Skeletal muscle tissue (tissue), 4 donors: ENCODE measurements around the gene ABCG8. TPM values are rescaled to one million over a fixed set of nuclear protein-coding genes. Genes with fewer than 3 reads are reported as not detected.

Experiments
- H3K27ac ChIP-seq: one replicate; pipeline ENCODE4 v1.7.0; 2013; ENCODE audit warnings: mild to moderate bottlenecking, low read depth, low read length, inconsistent platforms
- H3K27me3 ChIP-seq, 3 donors: one replicate each; pipeline ENCODE4 v1.7.0; 2013; ENCODE audit warnings: low read length in 3 of 3; ENCODE audit not compliant: control insufficient read depth in 3 of 3, insufficient read depth in 3 of 3
- H3K36me3 ChIP-seq, 3 donors: one replicate each; pipeline ENCODE4 v1.7.0; 2013; ENCODE audit warnings: low read length in 3 of 3; ENCODE audit not compliant: control insufficient read depth in 3 of 3, insufficient read depth in 3 of 3
- H3K4me1 ChIP-seq, 3 donors: one replicate each; pipeline ENCODE4 v1.7.0; 2013; ENCODE audit warnings: low read length in 3 of 3, mild to moderate bottlenecking in 3 of 3; ENCODE audit not compliant: control insufficient read depth in 3 of 3, insufficient read depth in 3 of 3
- H3K4me3 ChIP-seq, 3 donors: one replicate each; pipeline ENCODE4 v1.7.0; 2013; ENCODE audit warnings: low read length in 3 of 3
- H3K9ac ChIP-seq, 3 donors: one replicate each; pipeline ENCODE4 v1.7.0; 2013; ENCODE audit warnings: low read length in 3 of 3, mild to moderate bottlenecking in 3 of 3, moderate library complexity in 2 of 3, low read depth in 1 of 3
- H3K9me3 ChIP-seq, 3 donors: one replicate each; pipeline ENCODE4 v1.7.0; 2013; ENCODE audit warnings: low read length in 3 of 3; ENCODE audit not compliant: control insufficient read depth in 3 of 3
- total RNA-seq: library from RNA; depleted of rRNA; stranded (reverse); fragments of >200 nt; gene quantifications from one replicate; pipeline ENCODE4 v1.2.3, GENCODE V29; 2014
- donor health status: Osteomylitis.

Gene ABCG8
- total RNA-seq, 1 donor from 2014 or later = under 0.01 TPM

- peaks cover 0 to 3% (median 0%) of the 10 kb centered on the region in 3 donors for H3K4me1 ChIP-seq
- H3K27ac ChIP-seq = no peak overlapping the region
- H3K4me3 ChIP-seq = no peak overlapping the region
- no peaks in the 10 kb centered on the region for H3K9me3 ChIP-seq
- H3K36me3 ChIP-seq = peaks cover 6 to 10% (median 9%) of the 10 kb centered on the region in 3 donors
- H3K9ac ChIP-seq = no peak overlapping the region
- H3K27me3 ChIP-seq = peaks cover 0 to 5% (median 0%) of the 10 kb centered on the region in 3 donors
Measured at GRCh38 chr2:43882312-43882711, 43.5 kb downstream of the ABCG8 start.

GRCh38 chr2:43884689-43885088, 45.9 kb downstream of the ABCG8 start:
- Histone ChIP-seq H3K9me3 (no peaks in the 10 kb centered on the region), H3K27ac (no peak overlapping the region), H3K4me3 (no peak overlapping the region)

GRCh38 chr2:43885132-43885632, 46.4 kb downstream of the ABCG8 start:
- H3K9me3 ChIP-seq = no peaks in the 10 kb centered on the region
- H3K9ac ChIP-seq = no peak overlapping the region
- H3K4me3 ChIP-seq = no peak overlapping the region
- no peak overlapping the region for H3K27ac ChIP-seq
- H3K27me3 ChIP-seq = no peaks in the 10 kb centered on the region
- no peaks in the 10 kb centered on the region for H3K4me1 ChIP-seq
- H3K36me3 ChIP-seq = peaks cover 24 to 34% (median 28%) of the 10 kb centered on the region in 3 donors

More at GRCh38 chr2:43884689-43885088, 45.9 kb downstream of the ABCG8 start:
- Histone ChIP-seq H3K4me1 (no peaks in the 10 kb centered on the region), H3K9ac (no peak overlapping the region), H3K27me3 (no peaks in the 10 kb centered on the region), H3K36me3 (peaks cover 21 to 29% (median 28%) of the 10 kb centered on the region in 3 donors)

- H3K27ac ChIP-seq = no peak overlapping the region
- no peaks in the 10 kb centered on the region for H3K4me1 ChIP-seq
- H3K27me3 ChIP-seq = no peaks in the 10 kb centered on the region
- no peak overlapping the region for H3K4me3 ChIP-seq
- H3K9me3 ChIP-seq = no peaks in the 10 kb centered on the region
- no peak overlapping the region for H3K9ac ChIP-seq
- H3K36me3 ChIP-seq = peaks cover 36 to 50% (median 42%) of the 10 kb centered on the region in 3 donors
Measured at GRCh38 chr2:43887176-43887575, 48.4 kb downstream of the ABCG8 start.

- H3K36me3 ChIP-seq = peaks cover 36 to 68% (median 60%) of the 10 kb centered on the region in 3 donors
Measured at GRCh38 chr2:43889416-43889815, 50.6 kb downstream of the ABCG8 start.

GRCh38 chr2:43890855-43891254, 52.1 kb downstream of the ABCG8 start:
- Histone ChIP-seq H3K27me3 (no peaks in the 10 kb centered on the region), H3K9me3 (no peaks in the 10 kb centered on the region), H3K36me3 (peaks cover 33 to 68% (median 63%) of the 10 kb centered on the region in 3 donors), H3K9ac (no peak overlapping the region), H3K4me1 (no peaks in the 10 kb centered on the region), H3K27ac (no peak overlapping the region), H3K4me3 (no peak overlapping the region)

More at GRCh38 chr2:43889416-43889815, 50.6 kb downstream of the ABCG8 start:
- H3K27me3 ChIP-seq = no peaks in the 10 kb centered on the region
- no peaks in the 10 kb centered on the region for H3K4me1 ChIP-seq
- H3K9ac ChIP-seq = no peak overlapping the region
- H3K4me3 ChIP-seq = no peak overlapping the region
- H3K9me3 ChIP-seq = no peaks in the 10 kb centered on the region
- H3K27ac ChIP-seq = no peak overlapping the region

GRCh38 chr2:43894743-43895142, 56.0 kb downstream of the ABCG8 start:
- Histone ChIP-seq H3K36me3 (peaks cover 24 to 56% (median 51%) of the 10 kb centered on the region in 3 donors), H3K4me1 (no peaks in the 10 kb centered on the region), H3K4me3 (no peak overlapping the region), H3K27me3 (no peaks in the 10 kb centered on the region), H3K9me3 (no peaks in the 10 kb centered on the region), H3K27ac (no peak overlapping the region), H3K9ac (no peak overlapping the region)

GRCh38 chr2:43896906-43897305, 58.1 kb downstream of the ABCG8 start:
- Histone ChIP-seq H3K9ac (no peak overlapping the region), H3K36me3 (peaks cover 10 to 51% (median 37%) of the 10 kb centered on the region in 3 donors), H3K9me3 (no peaks in the 10 kb centered on the region), H3K27me3 (no peaks in the 10 kb centered on the region), H3K4me3 (no peak overlapping the region), H3K27ac (no peak overlapping the region), H3K4me1 (no peaks in the 10 kb centered on the region)

- no peaks in the 10 kb centered on the region for H3K4me1 ChIP-seq
- no peak overlapping the region for H3K27ac ChIP-seq
- H3K4me3 ChIP-seq = no peak overlapping the region
- H3K9me3 ChIP-seq = no peaks in the 10 kb centered on the region
- H3K27me3 ChIP-seq = no peaks in the 10 kb centered on the region
- H3K36me3 ChIP-seq = peaks cover 10 to 45% (median 31%) of the 10 kb centered on the region in 3 donors
- H3K9ac ChIP-seq = no peak overlapping the region
Measured at GRCh38 chr2:43897492-43897891, 58.7 kb downstream of the ABCG8 start.

GRCh38 chr2:43898134-43898837, 59.5 kb downstream of the ABCG8 start:
- no peak overlapping the region for H3K4me3 ChIP-seq
- H3K27me3 ChIP-seq = no peaks in the 10 kb centered on the region
- peaks cover 10 to 40% (median 23%) of the 10 kb centered on the region in 3 donors for H3K36me3 ChIP-seq
- H3K9ac ChIP-seq = no peak overlapping the region
- H3K4me1 ChIP-seq = no peaks in the 10 kb centered on the region
- H3K27ac ChIP-seq = no peak overlapping the region
- no peaks in the 10 kb centered on the region for H3K9me3 ChIP-seq
